Activated CD8-positive, alpha-beta memory T cell treated with anti-CD3 and anti-CD28 coated beads, Interleukin-2, amount 50 U/mL, for 4 hours (primary cell): ENCODE measurements around the gene IBSP.

Experiments
- DNase-seq: peaks from one replicate; pipeline ENCODE4 v3.0.0-alpha.2; 2020

Gene IBSP

DNA sequence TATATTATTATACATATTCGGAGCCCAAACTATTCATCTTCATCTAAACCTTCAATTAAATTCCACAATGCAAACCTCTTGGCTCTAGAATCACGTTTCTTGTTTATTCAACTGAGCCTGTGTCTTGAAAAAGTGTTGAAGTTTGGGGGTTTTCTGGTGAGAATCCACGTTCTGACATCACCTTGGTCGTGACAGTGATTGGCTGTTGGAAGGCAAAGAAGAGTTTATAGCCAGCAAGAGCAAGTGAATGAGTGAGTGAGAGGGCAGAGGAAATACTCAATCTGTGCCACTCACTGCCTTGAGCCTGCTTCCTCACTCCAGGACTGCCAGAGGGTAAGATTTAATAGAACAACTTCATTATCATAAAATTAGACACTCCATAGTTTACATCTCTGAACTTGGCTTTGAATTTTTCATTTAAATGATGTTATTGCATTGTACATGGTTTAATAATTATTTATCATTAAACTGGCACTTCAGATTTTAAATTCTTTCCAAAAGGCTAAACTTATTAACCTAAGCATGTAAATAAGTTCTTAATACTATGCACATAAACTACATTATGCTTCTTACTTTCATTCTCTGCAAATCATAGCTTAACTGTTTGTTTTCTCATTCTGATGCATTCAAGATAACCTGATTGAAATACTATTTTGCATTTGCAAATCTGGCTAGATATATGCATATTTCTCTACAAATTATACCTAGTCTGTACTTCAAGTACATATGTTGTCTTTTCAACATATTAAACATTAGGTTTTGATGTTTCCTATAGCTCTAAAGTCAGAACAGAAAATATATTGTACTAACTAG, at the start of gene IBSP:
Gene IBSP (plus strand): TSS at position 254 of the 813 bp plus-strand sequence. CDS start 2,808 bp downstream, outside the sequence.
- no peak for DNase-seq

- DNase-seq = no peak
Observed at GRCh38 chr4:87749883-87750282, 49.5 kb upstream of the IBSP start.

- DNase-seq = no peak
Observed at GRCh38 chr4:87758270-87758669, 41.1 kb upstream of the IBSP start.

DNA sequence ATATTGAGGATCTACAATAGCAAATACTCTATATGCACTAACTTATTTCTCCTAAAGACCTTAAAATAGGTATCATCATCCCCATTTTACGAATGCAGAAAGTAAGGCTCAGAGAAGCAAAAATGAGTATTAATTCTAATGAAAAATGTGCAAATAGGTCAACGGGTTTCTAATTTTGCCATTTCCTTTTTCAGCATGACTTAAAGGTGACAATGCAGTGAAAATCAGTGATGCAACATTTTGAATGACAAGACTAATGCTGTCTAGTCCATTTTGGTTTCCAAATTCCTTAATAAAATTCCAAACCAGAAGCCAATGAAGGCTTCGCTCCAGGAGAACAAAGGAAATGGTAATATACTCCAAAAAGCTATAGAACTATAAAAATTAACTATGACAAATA, 37.0 kb upstream of the IBSP start:
- no peak for DNase-seq

DNA sequence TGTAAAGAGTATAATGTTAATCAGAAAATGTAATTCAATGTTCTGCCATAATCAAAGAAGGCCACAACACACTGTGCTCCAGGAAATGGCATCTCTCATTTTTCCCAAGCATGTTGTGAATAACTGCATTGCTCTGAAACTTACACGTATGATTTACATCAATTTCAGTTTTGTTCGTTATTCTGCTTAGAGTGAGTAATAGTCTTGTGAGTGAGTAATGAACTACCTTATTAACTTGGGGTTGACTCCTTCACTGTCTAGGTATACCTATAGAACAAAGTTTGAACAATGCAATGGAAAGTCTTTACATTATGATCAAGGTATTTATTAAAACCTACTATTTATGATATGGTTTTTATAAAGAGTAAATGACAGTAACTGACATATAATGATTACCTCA, 17.8 kb upstream of the IBSP start:
- no peak for DNase-seq

- DNase-seq = no peak
Observed at GRCh38 chr4:87783781-87784180, 15.6 kb upstream of the IBSP start.

DNA sequence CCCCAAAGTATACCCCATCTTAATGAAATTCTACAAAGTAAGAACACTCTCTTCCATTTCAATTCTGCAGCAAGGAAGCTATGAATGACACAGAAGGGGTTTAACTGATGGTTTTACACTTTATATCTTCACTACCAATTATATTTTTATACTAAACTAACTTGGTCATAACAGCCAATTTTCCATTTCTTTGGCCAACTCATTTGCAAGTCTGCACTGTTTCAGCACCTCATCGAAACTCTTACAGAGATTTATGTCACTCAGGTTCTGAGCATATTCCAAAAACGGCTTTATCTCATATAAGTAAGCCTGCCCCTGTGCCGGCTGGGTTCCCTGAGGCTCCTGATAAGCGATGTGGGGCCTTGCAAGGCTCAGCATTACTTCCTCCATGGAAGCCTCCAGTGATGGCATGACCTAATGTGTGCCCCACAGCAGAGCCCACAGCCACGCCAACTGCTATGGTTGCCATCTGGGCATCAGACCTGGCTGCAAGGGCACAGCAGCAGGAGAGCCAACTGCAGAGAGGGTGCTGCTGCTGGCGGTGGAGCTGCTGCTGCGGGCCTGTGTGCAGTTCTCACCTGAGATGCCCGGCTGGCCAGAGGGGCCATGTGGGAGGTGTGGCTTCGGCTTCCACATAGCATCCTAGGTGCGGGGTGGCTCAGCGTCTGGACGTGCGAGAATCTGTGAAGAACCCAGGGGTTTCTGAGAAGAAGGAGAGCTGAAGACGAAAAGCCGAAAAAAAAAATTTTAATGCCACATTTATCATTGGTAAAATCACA, 13.4 kb upstream of the IBSP start:
- no peak for DNase-seq

DNA sequence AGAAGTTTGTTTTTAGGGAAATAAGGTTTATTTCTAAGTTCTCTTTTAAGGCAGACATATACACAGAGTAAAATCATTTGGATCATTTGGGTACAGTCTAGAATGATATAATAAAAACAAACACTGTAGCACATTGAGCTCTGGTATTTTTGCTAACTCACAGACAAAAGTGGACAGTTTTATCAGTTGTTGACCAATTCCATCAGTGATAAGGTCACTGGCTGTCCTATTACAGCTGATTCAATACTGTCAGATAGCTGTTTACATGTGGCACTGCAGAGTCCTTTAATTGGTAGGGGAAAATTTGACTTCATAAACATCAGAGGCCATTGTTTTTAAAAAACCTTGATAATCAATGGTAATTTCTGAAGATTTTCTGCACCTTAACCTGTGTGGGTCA, 3.5 kb downstream of the IBSP start:
- DNase-seq = no peak

- DNase-seq = no peak
Observed at GRCh38 chr4:87803421-87803820, 4.1 kb downstream of the IBSP start.

GRCh38 chr4:87804871-87805270, 5.5 kb downstream of the IBSP start:
- no peak for DNase-seq

- no peak for DNase-seq
Observed at GRCh38 chr4:87805971-87806370, 6.6 kb downstream of the IBSP start.

DNA sequence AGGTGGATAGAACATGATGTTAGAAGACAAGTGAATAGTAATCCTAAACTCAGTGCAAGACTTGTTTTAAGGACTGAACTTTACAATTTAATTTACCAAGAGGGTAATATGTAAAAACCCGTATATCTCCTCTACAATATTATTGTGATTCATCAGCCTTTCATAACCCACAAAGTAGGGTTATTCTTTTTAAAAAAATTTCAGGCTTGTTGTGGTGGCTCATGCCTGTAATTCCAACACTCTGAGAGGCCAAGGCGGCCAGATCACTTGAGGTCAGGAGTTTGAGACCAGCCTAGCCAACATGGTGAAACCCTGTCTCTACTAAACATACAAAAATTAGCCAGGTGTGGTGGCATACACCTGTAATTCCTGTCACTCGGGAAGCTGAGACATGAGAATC, 7.2 kb downstream of the IBSP start:
- DNase-seq = no peak

- DNase-seq = no peak
Observed at GRCh38 chr4:87807402-87807801, 8.0 kb downstream of the IBSP start.

- DNase-seq = no peak
Observed at GRCh38 chr4:87811977-87812376, 12.6 kb downstream of the IBSP start.

DNA sequence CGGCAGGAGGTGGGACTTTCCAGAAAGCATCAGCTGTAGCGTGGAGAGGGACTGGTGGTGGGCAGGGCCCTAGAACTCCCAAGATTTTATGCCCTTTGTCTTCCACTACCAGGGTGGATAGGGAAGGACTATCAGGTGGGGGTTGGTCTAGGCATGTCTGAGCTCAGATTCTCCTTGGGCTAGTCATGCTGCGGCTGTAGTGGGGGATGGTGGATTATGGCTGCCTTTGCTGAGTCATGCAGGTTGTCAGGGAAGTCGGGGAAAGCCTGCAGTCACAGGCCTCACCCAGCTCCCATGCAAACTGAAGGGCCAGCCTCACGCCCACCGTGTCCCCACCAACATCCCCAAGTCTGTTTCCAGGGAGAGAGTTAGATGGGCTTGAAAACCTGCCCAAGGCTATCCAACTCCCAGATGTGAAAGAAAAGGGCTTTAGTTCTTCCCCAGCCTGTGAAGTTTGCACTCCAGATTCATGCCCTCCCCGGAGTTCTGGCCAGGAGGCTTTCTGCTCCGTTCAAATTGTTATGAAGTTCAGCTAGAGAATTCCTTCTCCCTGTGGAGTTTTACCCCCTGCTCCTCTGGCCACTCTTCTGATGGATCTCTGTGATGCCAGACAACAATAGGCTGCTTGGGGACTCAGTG, 20.0 kb downstream of the IBSP start:
- no peak for DNase-seq

GRCh38 chr4:87823200-87823599, 23.8 kb downstream of the IBSP start:
- no peak for DNase-seq

GRCh38 chr4:87823724-87824123, 24.4 kb downstream of the IBSP start:
- no peak for DNase-seq

GRCh38 chr4:87824352-87824751, 25.0 kb downstream of the IBSP start:
- no peak for DNase-seq

- DNase-seq = no peak
Observed at GRCh38 chr4:87832669-87833068, 33.3 kb downstream of the IBSP start, which contains the start of gene MEPE. TSS of gene MEPE (plus strand) at chr4:87832969. CDS start at chr4:87834715, 1,746 bp downstream.

- DNase-seq = no peak
Observed at GRCh38 chr4:87834401-87834800, 35.0 kb downstream of the IBSP start.

GRCh38 chr4:87835197-87835596, 35.8 kb downstream of the IBSP start:
- no peak for DNase-seq

- DNase-seq = no peak
Observed at GRCh38 chr4:87835743-87836142, 36.4 kb downstream of the IBSP start.

- DNase-seq = no peak
Observed at GRCh38 chr4:87838205-87838604, 38.9 kb downstream of the IBSP start.
